ENCODE results near the gene CCDC179.

DNA sequence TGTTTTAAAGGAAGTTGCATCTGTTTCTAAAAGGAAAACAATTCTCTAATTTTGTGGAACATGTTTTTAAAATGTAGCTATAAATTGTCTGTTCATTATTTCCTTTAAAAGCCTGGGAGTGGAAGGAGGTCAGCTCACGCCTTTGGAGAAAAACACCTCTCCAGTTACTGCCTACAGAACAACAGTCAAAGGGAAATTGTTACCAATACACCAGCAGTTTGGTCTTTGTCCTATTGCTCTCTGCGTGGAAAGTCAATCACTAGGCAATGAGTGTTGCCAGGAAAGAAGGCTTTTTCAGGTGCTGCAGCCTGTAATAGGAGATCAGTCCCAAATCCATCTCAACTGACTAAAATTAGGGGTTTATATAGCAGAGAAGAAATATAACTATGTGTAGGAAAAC, 52.9 kb downstream of the CCDC179 start:
- TF ChIP-seq, protein P1, sequence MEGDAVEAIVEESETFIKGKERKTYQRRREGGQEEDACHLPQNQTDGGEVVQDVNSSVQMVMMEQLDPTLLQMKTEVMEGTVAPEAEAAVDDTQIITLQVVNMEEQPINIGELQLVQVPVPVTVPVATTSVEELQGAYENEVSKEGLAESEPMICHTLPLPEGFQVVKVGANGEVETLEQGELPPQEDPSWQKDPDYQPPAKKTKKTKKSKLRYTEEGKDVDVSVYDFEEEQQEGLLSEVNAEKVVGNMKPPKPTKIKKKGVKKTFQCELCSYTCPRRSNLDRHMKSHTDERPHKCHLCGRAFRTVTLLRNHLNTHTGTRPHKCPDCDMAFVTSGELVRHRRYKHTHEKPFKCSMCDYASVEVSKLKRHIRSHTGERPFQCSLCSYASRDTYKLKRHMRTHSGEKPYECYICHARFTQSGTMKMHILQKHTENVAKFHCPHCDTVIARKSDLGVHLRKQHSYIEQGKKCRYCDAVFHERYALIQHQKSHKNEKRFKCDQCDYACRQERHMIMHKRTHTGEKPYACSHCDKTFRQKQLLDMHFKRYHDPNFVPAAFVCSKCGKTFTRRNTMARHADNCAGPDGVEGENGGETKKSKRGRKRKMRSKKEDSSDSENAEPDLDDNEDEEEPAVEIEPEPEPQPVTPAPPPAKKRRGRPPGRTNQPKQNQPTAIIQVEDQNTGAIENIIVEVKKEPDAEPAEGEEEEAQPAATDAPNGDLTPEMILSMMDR (IDR thresholded peaks at IDR 0.05): no peak
- TF ChIP-seq POLR2AphosphoS5 (IDR thresholded peaks at IDR 0.05; ENCODE audit: insufficient read depth in 1 of 2, low read depth in 1 of 2): no peak

Measured in vagina (tissue), 2 donors.